ENCODE measurements around the gene EXOC3L2. TPM values are rescaled to one million over a fixed set of nuclear protein-coding genes. Genes with fewer than 3 reads are reported as not detected.

EXOC3L2 gene
- total RNA-seq, 1 experiment from 2014 or later, result not detected

- POLR2A ChIA-PET (ENCODE audit: low non-redundant PET), result no interaction called here
- TF ChIP-seq, protein P1, sequence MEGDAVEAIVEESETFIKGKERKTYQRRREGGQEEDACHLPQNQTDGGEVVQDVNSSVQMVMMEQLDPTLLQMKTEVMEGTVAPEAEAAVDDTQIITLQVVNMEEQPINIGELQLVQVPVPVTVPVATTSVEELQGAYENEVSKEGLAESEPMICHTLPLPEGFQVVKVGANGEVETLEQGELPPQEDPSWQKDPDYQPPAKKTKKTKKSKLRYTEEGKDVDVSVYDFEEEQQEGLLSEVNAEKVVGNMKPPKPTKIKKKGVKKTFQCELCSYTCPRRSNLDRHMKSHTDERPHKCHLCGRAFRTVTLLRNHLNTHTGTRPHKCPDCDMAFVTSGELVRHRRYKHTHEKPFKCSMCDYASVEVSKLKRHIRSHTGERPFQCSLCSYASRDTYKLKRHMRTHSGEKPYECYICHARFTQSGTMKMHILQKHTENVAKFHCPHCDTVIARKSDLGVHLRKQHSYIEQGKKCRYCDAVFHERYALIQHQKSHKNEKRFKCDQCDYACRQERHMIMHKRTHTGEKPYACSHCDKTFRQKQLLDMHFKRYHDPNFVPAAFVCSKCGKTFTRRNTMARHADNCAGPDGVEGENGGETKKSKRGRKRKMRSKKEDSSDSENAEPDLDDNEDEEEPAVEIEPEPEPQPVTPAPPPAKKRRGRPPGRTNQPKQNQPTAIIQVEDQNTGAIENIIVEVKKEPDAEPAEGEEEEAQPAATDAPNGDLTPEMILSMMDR (conservative IDR thresholded peaks at IDR 0.05; ENCODE audit: low read depth, low read length), result no peak
- intact Hi-C loops (cut with micrococcal nuclease; ENCODE audit: unreplicated experiment), result no loop called here
- CTCF ChIA-PET, result no interaction called here
- H3K36me3 ChIP-seq (ENCODE audit: insufficient read depth, low read length, poor library complexity, severe bottlenecking), result peaks cover 10% of the 10 kb centered on the region
- no peak overlapping the region for H3K4me3 ChIP-seq (ENCODE audit: low read depth, low read length, poor library complexity, severe bottlenecking)
- no peak for DNase-seq (ENCODE audit: low spot score)
- H3K4me1 ChIP-seq (ENCODE audit: insufficient read depth, low read length, poor library complexity, severe bottlenecking), result peaks cover 9% of the 10 kb centered on the region
- no TSS peak for BruUV-seq (replicated peaks)
- no peak overlapping the region for H3K27ac ChIP-seq (ENCODE audit: low read depth, low read length, poor library complexity, severe bottlenecking)
- H3K27me3 ChIP-seq (replicated peaks; ENCODE audit: insufficient read depth, low read depth, low read length, poor library complexity), result no peaks in the 10 kb centered on the region
- H3K9me3 ChIP-seq (ENCODE audit: low read depth, low read length, poor library complexity, severe bottlenecking), result no peaks in the 10 kb centered on the region
Measured at GRCh38 chr19:45280471-45280961, 35.3 kb upstream of the EXOC3L2 start.

DNA sequence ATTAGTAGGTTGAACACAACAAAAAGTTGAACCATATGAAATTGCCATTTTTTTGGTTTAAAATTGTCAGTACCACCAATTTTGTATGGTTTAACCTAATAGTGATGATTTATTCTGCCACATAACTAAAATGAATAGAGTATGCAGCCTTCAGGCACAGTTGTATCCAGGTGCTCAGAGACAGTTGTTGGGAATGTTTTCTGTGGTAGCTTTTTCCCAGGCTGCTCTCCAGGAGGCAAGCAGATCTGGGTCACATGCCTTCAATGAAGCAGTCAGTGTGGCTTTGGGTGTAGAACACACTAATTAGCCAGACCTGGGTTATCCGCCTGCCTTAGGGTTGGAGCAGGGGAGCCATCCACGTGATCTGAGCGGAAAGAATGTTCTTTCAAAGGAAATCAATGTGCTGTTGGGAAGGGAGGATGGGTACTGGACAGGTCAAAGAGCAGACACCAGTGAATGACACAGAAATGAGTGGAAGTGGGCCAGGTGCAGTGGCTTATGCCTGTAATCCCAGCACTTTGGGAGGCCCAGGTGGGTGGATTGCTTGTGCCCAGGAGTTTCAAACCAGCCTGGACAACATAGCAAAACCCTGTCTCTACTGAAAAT, 34.5 kb upstream of the EXOC3L2 start:
- Histone ChIP-seq H3K9me3 (ENCODE audit: low read depth, low read length, poor library complexity, severe bottlenecking) (no peaks in the 10 kb centered on the region), H3K36me3 (ENCODE audit: insufficient read depth, low read length, poor library complexity, severe bottlenecking) (peaks cover 10% of the 10 kb centered on the region), H3K4me3 (ENCODE audit: low read depth, low read length, poor library complexity, severe bottlenecking) (no peak overlapping the region), H3K27ac (ENCODE audit: low read depth, low read length, poor library complexity, severe bottlenecking) (no peak overlapping the region), H3K4me1 (ENCODE audit: insufficient read depth, low read length, poor library complexity, severe bottlenecking) (peaks cover 14% of the 10 kb centered on the region), H3K27me3 (replicated peaks; ENCODE audit: insufficient read depth, low read depth, low read length, poor library complexity) (no peaks in the 10 kb centered on the region)
- TF ChIP-seq, protein P1 (conservative IDR thresholded peaks at IDR 0.05; ENCODE audit: low read depth, low read length), result no peak
- no peak for TF ChIP-seq EZH2 (IDR thresholded peaks at IDR 0.05; ENCODE audit: borderline replicate concordance, low read depth, low read length, poor library complexity, severe bottlenecking)
- no peak for DNase-seq (ENCODE audit: low spot score)
- ChIA-PET POLR2A (ENCODE audit: low non-redundant PET) (no interaction called here), CTCF (interaction anchor here (0.6 kb wide), 1 partner anchor 215 kb away, joined by 4 read pairs; no protein-coding TSS in a partner anchor)
- intact Hi-C loops (cut with micrococcal nuclease; ENCODE audit: unreplicated experiment), result no loop called here
- no TSS peak for BruUV-seq (replicated peaks)

GRCh38 chr19:45278087-45278486, 32.9 kb upstream of the EXOC3L2 start:
- TF ChIP-seq EZH2 (IDR thresholded peaks at IDR 0.05; ENCODE audit: borderline replicate concordance, low read depth, low read length, poor library complexity, severe bottlenecking), result no peak
- TF ChIP-seq, protein P1 (conservative IDR thresholded peaks at IDR 0.05; ENCODE audit: low read depth, low read length), result no peak
- peaks cover 13% of the 10 kb centered on the region for H3K36me3 ChIP-seq (ENCODE audit: insufficient read depth, low read length, poor library complexity, severe bottlenecking)
- no peak for DNase-seq (ENCODE audit: low spot score)
- H3K27me3 ChIP-seq (replicated peaks; ENCODE audit: insufficient read depth, low read depth, low read length, poor library complexity), result no peaks in the 10 kb centered on the region
- CTCF ChIA-PET, result no interaction called here
- intact Hi-C loops (cut with micrococcal nuclease; ENCODE audit: unreplicated experiment), result no loop called here
- POLR2A ChIA-PET (ENCODE audit: low non-redundant PET), result no interaction called here
- H3K4me3 ChIP-seq (ENCODE audit: low read depth, low read length, poor library complexity, severe bottlenecking), result no peak overlapping the region
- no TSS peak for BruUV-seq (replicated peaks)
- H3K27ac ChIP-seq (ENCODE audit: low read depth, low read length, poor library complexity, severe bottlenecking), result no peak overlapping the region
- H3K4me1 ChIP-seq (ENCODE audit: insufficient read depth, low read length, poor library complexity, severe bottlenecking), result peaks cover 20% of the 10 kb centered on the region
- no peaks in the 10 kb centered on the region for H3K9me3 ChIP-seq (ENCODE audit: low read depth, low read length, poor library complexity, severe bottlenecking)

Measured in A673 (cell line).